GM19025 (cell line): ENCODE measurements around the gene ANGPTL3.
"Not testable (repeated sequence)": the region's sequence is repeated elsewhere in the genome, so short reads cannot be mapped to it uniquely, and the experiment has no call there.

Source experiments
- ATAC-seq: cut with Tn5 transposase; IDR thresholded peaks from one replicate; pipeline ENCODE4 v1.9.1; 2021; ENCODE audit warnings: mild to moderate bottlenecking, low read depth, moderate library complexity; ENCODE audit not compliant: unreplicated experiment

The ANGPTL3 gene

GRCh38 chr1:62597281-62597680 lies at the start of gene ANGPTL3:
Gene ANGPTL3 (plus strand): TSS chr1:62597520. CDS start chr1:62597567, 47 bp downstream.
- ATAC-seq, result no peak

GRCh38 chr1:62561306-62561705 lies 36.0 kb upstream of the ANGPTL3 start:
- no peak for ATAC-seq

- not testable (repeated sequence) for ATAC-seq
Measured at GRCh38 chr1:62567182-62567581, 30.1 kb upstream of the ANGPTL3 start.

- ATAC-seq, result not testable (repeated sequence)
Measured at GRCh38 chr1:62567926-62568325, 29.4 kb upstream of the ANGPTL3 start.

- not testable (repeated sequence) for ATAC-seq
Measured at GRCh38 chr1:62571517-62571916, 25.8 kb upstream of the ANGPTL3 start.

- no peak for ATAC-seq
Measured at GRCh38 chr1:62572476-62572875, 24.8 kb upstream of the ANGPTL3 start.

- ATAC-seq, result no peak
Measured at GRCh38 chr1:62573675-62574074, 23.6 kb upstream of the ANGPTL3 start.

GRCh38 chr1:62585469-62586155 lies 11.7 kb upstream of the ANGPTL3 start:
- no peak for ATAC-seq

- ATAC-seq, result no peak
Measured at GRCh38 chr1:62588000-62588399, 9.3 kb upstream of the ANGPTL3 start.

- ATAC-seq, result no peak
Measured at GRCh38 chr1:62589321-62589720, 8.0 kb upstream of the ANGPTL3 start.

- no peak for ATAC-seq
Measured at GRCh38 chr1:62590255-62590969, 6.9 kb upstream of the ANGPTL3 start.

GRCh38 chr1:62590970-62591368 lies 6.4 kb upstream of the ANGPTL3 start:
- ATAC-seq, result no peak

- ATAC-seq, result no peak
Measured at GRCh38 chr1:62593825-62594394, 3.4 kb upstream of the ANGPTL3 start.

GRCh38 chr1:62595647-62596046 lies 1.7 kb upstream of the ANGPTL3 start:
- no peak for ATAC-seq

- ATAC-seq, result no peak
Measured at GRCh38 chr1:62599044-62599443, 1.7 kb downstream of the ANGPTL3 start.

GRCh38 chr1:62601457-62601856 lies 4.1 kb downstream of the ANGPTL3 start:
- ATAC-seq, result no peak

GRCh38 chr1:62608905-62609304 lies 11.6 kb downstream of the ANGPTL3 start:
- no peak for ATAC-seq

GRCh38 chr1:62610588-62610987 lies 13.3 kb downstream of the ANGPTL3 start:
- not testable (repeated sequence) for ATAC-seq

- no peak for ATAC-seq
Measured at GRCh38 chr1:62612770-62613169, 15.4 kb downstream of the ANGPTL3 start.

GRCh38 chr1:62613325-62613727 lies 16.0 kb downstream of the ANGPTL3 start:
- ATAC-seq, result peak; percentile 88

- ATAC-seq, result no peak
Measured at GRCh38 chr1:62613890-62614289, 16.6 kb downstream of the ANGPTL3 start.

GRCh38 chr1:62621907-62622306 lies 24.6 kb downstream of the ANGPTL3 start:
- peak; percentile 85 for ATAC-seq
